Measurements from ENCODE around the gene SRL.
"Not testable (repeated sequence)": the region's sequence is repeated elsewhere in the genome, so short reads cannot be mapped to it uniquely, and the experiment has no call there.

SRL gene

DNA sequence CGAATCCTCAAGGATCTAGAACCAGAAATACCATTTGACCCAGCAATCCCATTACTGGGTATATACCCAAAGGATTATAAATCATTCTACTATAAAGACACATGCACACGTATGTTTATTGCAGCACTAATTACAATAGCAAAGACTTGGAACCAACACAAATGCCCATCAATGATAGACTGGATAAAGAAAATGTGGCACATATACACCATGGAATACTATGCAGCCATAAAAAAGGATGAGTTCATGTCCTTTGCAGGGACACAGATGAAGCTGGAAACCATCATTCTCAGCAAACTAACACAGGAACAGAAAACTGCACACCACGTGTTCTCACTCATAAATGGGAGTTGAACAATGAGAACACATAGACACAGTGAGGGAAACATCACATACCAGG, 85.4 kb downstream of the SRL start:
- DNase-seq, result not testable (repeated sequence)

- not testable (repeated sequence) for DNase-seq
Measured at GRCh38 chr16:4153364-4153763, 88.5 kb downstream of the SRL start.

DNA sequence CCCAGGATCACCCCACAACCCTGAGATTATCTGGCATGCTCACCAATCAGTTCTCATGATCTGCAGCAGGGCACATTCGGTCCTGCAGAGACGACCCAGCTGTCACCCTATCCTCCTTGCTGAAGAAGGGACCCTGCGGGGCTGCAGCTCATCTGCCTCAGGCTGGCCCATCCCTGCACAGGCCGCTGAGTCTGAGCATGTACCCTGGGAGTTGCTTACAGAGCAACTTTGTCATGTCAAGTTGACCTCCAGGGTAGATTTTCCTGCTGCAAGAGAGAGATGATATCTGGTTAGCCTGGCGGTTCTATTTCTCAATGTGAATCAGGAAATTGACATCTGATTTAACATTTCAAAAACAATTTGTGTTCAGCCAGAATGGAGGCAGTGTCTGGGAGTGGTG, 89.6 kb downstream of the SRL start:
- no peak for DNase-seq

DNA sequence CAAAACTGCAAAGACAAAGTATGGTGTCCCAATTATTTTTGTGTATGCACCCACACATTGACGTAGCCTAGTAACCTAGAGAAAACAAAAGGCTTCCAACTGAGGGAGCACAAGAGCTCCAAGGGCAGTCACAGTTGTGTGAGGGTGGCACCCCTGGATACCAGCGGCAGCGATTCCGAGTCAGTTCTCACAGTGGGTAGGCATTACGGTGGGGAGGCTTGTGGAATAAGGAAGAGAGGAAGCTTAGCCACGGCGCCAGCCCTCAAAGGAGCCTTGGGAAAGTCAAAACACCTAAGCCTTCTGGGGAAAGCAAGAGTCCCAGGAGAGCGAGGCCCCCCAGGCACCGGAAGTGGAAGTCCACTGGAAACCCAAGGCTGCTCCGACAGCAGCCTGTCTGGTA, 94.6 kb downstream of the SRL start:
- no peak for DNase-seq

GRCh38 chr16:4142268-4142667, 99.6 kb downstream of the SRL start:
- DNase-seq, result peak in 1 of 2 donors; percentile 29

DNA sequence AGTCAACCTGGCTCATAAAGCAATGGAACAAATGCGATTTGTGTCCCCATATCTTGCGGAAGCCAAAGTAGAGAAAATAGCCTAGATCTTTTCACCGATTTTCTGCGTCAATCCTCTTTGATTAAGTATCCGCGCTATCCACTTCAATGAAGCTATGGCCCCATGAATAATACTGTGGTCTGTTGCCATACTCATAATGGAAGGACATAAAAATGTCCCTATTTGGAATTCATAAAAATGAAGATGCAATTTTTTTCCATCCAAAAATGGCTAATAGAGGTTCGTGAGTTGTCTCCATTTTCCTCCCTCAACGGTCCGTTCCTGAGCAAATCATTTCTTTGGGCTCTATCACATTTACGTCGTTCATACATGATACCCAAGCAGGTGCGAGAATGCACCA, 100.3 kb downstream of the SRL start:
- DNase-seq, result no peak

GRCh38 chr16:4140652-4141051, 101.2 kb downstream of the SRL start:
- DNase-seq, result no peak

DNA sequence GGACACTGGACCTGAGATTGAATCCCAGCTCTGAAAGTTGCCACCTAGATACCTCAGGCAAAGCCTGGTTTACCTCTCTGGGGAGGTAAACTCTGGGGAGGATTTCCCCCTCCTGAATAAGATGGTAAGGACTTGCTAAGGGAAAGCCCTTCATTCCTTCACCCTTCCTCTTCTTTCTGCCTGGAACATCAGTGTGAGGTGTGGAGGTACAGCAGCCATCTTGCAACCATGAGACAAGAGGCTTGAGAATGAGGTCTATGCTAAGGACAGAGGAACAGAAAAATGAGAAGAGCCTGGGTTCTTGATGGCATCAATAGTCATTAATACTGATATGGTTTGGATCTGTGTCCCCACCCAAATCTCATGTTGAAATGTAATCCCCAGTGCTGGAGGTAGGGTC, 101.9 kb downstream of the SRL start:
- no peak for DNase-seq
